CD4-positive, alpha-beta T cell treated with Interleukin-2 at 100 ng/mL for 4 hours (primary cell): Measurements from ENCODE around the gene PPP2R3A.

Experiments
- DNase-seq: peaks from one replicate; pipeline ENCODE4 v3.0.0-alpha.2; 2020; ENCODE audit warnings: low spot score

The PPP2R3A gene

DNA sequence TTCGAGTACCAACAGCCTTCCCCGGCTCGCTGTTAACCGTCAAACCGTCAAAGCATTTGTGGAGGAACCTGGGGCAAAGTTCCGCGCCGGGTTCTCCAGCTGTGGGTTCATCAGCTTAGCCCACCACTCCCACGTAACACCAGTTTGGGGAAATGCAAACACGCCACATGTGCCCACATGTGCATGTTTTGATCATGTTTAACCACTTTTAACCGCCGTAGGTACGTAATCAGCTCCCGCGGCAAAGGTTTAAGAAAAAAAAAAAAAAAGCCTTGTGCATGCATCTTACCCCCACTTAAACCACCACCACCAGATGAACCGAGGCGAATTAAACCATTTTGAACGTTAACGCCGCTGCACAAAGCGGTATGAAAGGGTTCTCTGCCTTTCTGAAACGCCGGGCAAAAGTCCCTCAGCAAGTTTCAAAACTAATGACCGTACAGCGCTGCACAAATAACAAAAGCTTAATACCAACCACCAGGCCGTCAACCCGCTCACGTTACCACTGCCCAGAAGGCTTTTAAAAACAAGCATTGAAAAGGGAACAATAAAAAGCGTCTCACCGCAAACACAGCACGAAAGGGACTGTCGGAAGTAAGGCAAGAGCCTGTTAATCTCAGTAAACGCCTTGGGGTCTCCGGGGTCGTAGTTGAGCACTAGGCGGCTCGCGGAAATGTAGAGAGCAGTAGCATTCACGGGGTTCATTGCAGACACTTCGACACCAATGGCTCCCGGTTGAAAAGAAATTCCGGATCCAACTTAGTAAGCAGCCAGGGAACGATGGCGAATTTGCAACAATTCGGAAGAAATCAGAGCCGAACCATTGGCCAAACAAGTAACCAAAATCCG is 229.1 kb downstream of the PPP2R3A start:
- peak; percentile 57 for DNase-seq

- peak; percentile 75 for DNase-seq
Observed at GRCh38 chr3:136195258-136196063, 229.9 kb downstream of the PPP2R3A start.

- no peak for DNase-seq
Observed at GRCh38 chr3:136196064-136196400, 230.5 kb downstream of the PPP2R3A start, which contains the start of gene MSL2. Gene MSL2, minus strand, starts transcription at chr3:136196335. Its CDS starts 1,222 bp downstream, at chr3:136195113.

DNA sequence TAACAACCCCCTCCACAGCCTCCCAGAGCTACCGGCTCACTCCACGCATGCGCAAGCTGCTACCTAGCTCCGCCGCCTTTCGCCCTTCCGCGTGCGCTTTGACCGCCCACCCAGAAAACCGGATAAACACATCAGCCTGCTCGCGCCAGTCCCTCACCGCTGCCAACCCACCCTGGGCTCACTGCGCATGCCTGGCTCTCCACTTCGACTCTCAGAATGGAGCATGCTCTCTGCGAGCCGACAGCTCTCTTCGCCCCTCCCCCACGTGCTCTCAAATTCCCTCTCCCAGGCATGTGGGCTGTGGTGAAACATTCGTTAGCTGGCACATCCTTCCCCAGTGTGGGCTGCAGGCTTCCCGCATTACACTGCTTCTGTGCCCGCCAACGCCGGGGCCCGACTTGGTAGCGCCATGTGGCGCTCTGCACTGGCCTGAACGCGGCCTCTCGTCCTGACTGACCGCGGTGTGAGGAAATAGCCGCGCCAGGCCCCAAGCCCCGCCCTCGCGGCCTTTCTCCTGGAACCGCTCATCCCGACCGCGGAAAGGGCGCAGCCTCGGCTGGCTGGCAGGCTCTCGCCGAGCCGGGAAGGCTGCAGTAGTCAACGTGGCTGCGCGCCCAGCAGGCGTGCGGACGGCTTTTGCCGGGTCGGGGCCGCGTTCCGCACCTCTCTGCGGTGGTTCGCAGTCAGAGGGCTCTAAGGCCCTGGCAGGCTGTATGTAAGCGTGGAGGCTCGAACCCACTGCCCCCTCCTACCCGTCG is 231.1 kb downstream of the PPP2R3A start:
- peak; percentile 99 for DNase-seq

- no peak for DNase-seq
Observed at GRCh38 chr3:136197159-136197793, 231.7 kb downstream of the PPP2R3A start.
